ENCODE data around the gene DCDC2B. TPM values are rescaled to one million over a fixed set of nuclear protein-coding genes. Genes with fewer than 3 reads are reported as not detected.

DCDC2B gene
- total RNA-seq, 2 experiments from 2014 or later: 0.06 to 0.29 TPM

- DNase-seq (ENCODE audit: low spot score): no peak
- Histone ChIP-seq H3K4me1 (ENCODE audit: insufficient read depth, low read length, poor library complexity, severe bottlenecking) (peaks cover 24% of the 10 kb centered on the region), H3K9me3 (ENCODE audit: low read length) (no peaks in the 10 kb centered on the region), H3K79me2 (ENCODE audit: insufficient read depth, low read depth, low read length) (no peaks in the 10 kb centered on the region), H3K36me3 (ENCODE audit: insufficient read depth, low read length) (peaks cover 16% of the 10 kb centered on the region), H3K27ac (ENCODE audit: low read depth, low read length, poor library complexity, severe bottlenecking) (no peak overlapping the region), H4K20me1 (ENCODE audit: insufficient read depth, low read length) (no peaks in the 10 kb centered on the region), H2AFZ (ENCODE audit: low read length) (no peak overlapping the region), H3K4me3 (ENCODE audit: low read depth, low read length, poor library complexity, severe bottlenecking) (no peak overlapping the region), H3K9me2 (ENCODE audit: insufficient read depth, low read length) (no peaks in the 10 kb centered on the region), H3K4me2 (ENCODE audit: low read length) (peak overlapping the region; percentile 32; the same call in 1 of the 2 replicates)
- ChIA-PET CTCF (ENCODE audit: unreplicated experiment) (no interaction called here), POLR2A (no interaction called here)
- TSS peak; percentile 13 for BruUV-seq (replicated peaks)
- TF ChIP-seq EZH2phosphoT487 (IDR thresholded peaks at IDR 0.05; ENCODE audit: borderline replicate concordance, low read depth, low read length): no peak
- TF ChIP-seq, protein P1, sequence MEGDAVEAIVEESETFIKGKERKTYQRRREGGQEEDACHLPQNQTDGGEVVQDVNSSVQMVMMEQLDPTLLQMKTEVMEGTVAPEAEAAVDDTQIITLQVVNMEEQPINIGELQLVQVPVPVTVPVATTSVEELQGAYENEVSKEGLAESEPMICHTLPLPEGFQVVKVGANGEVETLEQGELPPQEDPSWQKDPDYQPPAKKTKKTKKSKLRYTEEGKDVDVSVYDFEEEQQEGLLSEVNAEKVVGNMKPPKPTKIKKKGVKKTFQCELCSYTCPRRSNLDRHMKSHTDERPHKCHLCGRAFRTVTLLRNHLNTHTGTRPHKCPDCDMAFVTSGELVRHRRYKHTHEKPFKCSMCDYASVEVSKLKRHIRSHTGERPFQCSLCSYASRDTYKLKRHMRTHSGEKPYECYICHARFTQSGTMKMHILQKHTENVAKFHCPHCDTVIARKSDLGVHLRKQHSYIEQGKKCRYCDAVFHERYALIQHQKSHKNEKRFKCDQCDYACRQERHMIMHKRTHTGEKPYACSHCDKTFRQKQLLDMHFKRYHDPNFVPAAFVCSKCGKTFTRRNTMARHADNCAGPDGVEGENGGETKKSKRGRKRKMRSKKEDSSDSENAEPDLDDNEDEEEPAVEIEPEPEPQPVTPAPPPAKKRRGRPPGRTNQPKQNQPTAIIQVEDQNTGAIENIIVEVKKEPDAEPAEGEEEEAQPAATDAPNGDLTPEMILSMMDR (conservative IDR thresholded peaks at IDR 0.05; ENCODE audit: low read length): no peak
- intact Hi-C loops (cut with micrococcal nuclease; ENCODE audit: unreplicated experiment): no loop called here
Measured at GRCh38 chr1:32208469-32208868, 420 bp upstream of the DCDC2B start.

GRCh38 chr1:32215629-32216480 is 7.0 kb downstream of the DCDC2B start:
- TF ChIP-seq, protein P1 (conservative IDR thresholded peaks at IDR 0.05; ENCODE audit: low read length): peak; percentile 95
- TF ChIP-seq EZH2phosphoT487 (IDR thresholded peaks at IDR 0.05; ENCODE audit: borderline replicate concordance, low read depth, low read length): no peak
- BruUV-seq (replicated peaks): no TSS peak
- H3K4me3 ChIP-seq (ENCODE audit: low read depth, low read length, poor library complexity, severe bottlenecking): no peak overlapping the region

More at GRCh38 chr1:32215629-32216480, 7.0 kb downstream of the DCDC2B start:
- H3K9me2 ChIP-seq (ENCODE audit: insufficient read depth, low read length): no peaks in the 10 kb centered on the region
- peaks cover 11% of the 10 kb centered on the region for H3K4me1 ChIP-seq (ENCODE audit: insufficient read depth, low read length, poor library complexity, severe bottlenecking)
- DNase-seq (ENCODE audit: low spot score): peak; percentile 81
- no peaks in the 10 kb centered on the region for H3K9me3 ChIP-seq (ENCODE audit: low read length)
- ChIA-PET POLR2A (interaction anchor here (0.7 to 1.8 kb wide), 8 partner anchors 10 to 179 kb away, joined by 3 to 10 read pairs (median 6); partner anchors contain the start of genes BSDC1 and IQCC), CTCF (ENCODE audit: unreplicated experiment) (interaction anchor here (1.0 to 2.1 kb wide), 6 partner anchors 10 to 154 kb away, joined by 4 to 10 read pairs (median 7); partner anchors contain the start of genes IQCC and LCK)
- H3K4me2 ChIP-seq (ENCODE audit: low read length): no peak overlapping the region
- H3K79me2 ChIP-seq (ENCODE audit: insufficient read depth, low read depth, low read length): no peaks in the 10 kb centered on the region
- H3K36me3 ChIP-seq (ENCODE audit: insufficient read depth, low read length): no peaks in the 10 kb centered on the region; the same call in 1 of the 2 replicates
- H3K27ac ChIP-seq (ENCODE audit: low read depth, low read length, poor library complexity, severe bottlenecking): no peak overlapping the region
- H2AFZ ChIP-seq (ENCODE audit: low read length): no peak overlapping the region
- H4K20me1 ChIP-seq (ENCODE audit: insufficient read depth, low read length): no peaks in the 10 kb centered on the region
- intact Hi-C loops (cut with micrococcal nuclease; ENCODE audit: unreplicated experiment): loop anchor here (1.0 to 2.0 kb wide), 5 partner anchors 33 to 198 kb away; no protein-coding TSS in a partner anchor
